ENCODE measurements around the gene MME.

MME gene

GRCh38 chr3:155147588-155147987, 67.5 kb downstream of the MME start:
- DNase-seq (ENCODE audit: low read depth): no peak

DNA sequence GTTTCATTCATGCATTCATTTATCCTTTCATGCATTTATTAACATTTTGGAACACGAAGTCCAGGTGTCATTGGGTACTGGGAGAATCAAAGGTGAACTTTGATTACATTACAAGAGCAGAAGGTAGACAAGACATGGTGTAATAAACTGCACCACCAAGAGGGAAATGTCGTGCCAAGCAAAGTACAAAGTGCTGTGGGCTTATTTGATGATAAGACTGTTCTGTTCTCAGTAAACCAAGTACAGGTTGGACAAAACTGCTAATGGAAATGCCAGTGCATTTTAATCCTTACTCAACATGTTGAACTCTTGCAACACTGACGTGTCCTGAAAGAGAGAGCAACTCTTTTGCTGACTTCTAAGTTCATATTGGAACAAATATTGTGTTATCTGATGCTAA, 69.4 kb downstream of the MME start:
- no peak for DNase-seq (ENCODE audit: low read depth)

- DNase-seq (ENCODE audit: low read depth): no peak
These were observed 73.4 kb downstream of the MME start for GRCh38 chr3:155153242-155154186.

DNA sequence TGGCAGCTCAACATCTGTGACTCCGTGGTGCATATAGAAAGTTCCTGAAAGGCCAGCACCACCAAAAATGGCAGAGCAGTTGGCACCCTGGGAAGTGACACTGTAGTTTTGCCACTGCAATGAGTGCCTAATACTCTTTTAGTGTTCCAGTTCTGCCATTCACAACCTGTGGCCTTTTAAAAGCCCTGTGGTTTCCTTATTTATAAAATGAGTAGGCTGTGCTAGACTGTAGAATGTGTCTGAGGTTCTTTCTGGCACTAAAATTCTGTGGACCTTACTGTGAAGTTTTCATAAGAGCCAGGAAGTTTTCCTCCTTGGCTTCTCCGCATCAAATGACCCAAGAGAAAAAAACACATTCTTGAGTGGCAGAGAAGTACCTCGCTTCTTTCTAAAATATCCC, 74.1 kb downstream of the MME start:
- no peak for DNase-seq (ENCODE audit: low read depth)

DNA sequence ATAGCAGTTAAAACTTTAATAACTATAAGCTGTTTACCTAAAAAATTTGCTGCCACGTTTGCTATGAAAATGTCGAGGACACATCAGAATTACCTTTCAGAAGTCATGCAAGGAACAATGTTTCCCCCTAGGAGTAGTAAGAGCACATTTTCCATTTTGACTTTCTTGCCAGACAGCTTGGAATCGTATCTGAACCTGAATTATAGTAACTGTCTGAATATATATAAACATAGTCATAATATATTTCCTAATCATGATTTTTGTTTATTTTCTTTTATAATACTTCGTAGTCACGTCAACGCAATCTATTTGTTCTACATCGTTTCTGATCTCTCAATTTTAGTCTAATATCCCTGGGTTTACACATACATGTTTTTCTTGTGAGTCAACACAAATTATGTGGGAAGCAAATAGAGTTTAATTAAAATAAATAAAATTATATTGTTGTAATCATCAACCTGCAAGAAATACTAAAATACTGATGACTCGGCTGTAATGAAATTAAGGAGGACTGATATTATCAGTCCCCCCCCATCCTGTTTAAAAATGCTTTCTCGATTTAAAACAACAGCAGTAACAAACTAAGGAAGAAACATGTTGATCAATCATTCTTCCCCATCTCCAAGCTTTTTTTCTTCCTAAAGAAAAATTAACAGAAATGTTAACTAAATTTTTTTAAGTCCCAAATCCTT, 78.4 kb downstream of the MME start:
- no peak for DNase-seq (ENCODE audit: low read depth)

- DNase-seq (ENCODE audit: low read depth): no peak
These were observed 79.2 kb downstream of the MME start for GRCh38 chr3:155159301-155159700.

DNA sequence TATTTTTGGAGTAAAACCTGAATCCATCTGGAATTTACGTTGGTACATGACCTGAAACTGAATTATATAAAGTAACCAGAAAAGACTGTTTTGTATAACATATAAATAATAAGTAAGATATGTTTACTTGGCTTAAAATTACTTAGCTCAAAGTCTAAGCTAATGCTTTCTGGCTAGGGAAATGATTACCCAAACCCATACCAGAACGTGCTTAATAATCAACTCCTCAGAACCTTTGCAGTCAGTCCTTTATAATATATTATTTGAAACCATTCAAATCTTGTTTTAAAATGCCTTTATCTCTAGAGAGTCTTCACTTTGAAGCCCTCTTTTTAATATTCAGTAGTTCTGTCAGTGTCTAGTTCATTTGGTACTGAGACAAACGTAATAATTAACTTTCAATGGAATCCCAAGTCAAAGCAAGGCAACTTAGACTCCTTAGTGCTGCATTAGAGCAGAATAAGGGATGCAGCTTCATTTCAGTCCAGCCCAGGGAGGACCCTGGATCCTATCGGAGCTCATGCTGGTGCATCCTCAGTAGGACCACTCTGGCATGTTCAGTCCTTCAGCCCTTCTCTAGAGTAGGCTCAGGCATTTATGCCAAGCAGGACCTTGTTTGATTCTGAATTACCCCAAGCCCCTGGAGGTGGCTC, 81.6 kb downstream of the MME start:
- no peak for DNase-seq (ENCODE audit: low read depth)

GRCh38 chr3:155164306-155164705, 84.2 kb downstream of the MME start:
- no peak for DNase-seq (ENCODE audit: low read depth)

DNA sequence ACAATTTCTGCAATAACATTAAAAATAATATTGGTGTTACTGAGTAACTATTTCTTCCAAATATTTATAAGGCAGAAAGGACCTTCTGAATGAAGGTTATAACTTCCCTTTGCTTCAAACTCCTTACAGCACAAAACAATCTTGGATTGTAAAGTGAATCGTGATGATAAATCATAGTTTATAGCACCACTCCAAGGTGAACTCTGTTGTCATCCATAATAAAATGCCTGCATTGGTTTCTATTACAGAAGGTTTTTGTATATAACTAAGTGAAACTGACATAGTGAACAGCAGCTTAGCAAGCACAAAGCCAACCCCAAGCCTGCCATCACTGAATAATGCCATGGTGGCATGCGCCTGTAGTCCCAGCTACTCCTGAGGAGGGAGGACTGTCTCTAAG, 86.3 kb downstream of the MME start:
- no peak for DNase-seq (ENCODE audit: low read depth)

DNA sequence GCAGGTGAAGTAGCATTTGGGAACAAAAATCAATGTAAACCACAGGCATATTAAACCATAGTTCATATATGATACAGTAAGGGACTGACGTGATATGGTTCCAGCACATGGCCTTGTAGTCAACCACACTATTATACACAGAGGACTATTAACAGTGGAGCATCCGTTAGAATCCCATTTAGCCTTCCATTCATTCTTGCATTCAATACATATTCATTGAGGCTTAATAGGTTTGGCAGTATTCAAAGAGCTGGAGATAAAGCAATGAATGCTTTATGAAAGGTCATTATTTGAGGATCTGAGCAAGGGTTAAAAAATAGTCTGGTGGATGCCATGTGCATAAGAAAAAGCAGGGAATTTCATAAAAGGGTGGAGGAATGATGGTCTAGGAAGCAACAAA, 89.1 kb downstream of the MME start:
- no peak for DNase-seq (ENCODE audit: low read depth)

DNA sequence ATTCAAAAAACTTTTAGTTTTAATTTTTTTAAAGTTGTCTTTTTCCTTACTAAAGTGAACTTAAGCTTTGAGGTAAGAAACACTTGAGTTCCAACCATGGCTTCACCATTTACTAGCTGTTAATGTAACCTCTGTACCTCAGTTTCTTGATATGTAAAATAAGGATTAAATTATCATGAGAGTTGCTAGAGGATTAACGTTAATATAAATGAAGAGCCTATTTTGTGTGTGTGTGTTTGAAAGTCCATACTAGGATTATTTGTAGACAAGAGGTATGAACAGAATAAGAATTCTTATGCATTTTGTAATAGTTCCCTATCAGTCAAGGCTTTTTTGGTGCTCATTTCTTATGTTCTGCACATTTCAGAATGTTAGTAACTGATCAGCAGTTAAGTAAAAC, 93.7 kb downstream of the MME start:
- DNase-seq (ENCODE audit: low read depth): no peak

- no peak for DNase-seq (ENCODE audit: low read depth)
These were observed 98.8 kb downstream of the MME start for GRCh38 chr3:155178810-155179436.

DNA sequence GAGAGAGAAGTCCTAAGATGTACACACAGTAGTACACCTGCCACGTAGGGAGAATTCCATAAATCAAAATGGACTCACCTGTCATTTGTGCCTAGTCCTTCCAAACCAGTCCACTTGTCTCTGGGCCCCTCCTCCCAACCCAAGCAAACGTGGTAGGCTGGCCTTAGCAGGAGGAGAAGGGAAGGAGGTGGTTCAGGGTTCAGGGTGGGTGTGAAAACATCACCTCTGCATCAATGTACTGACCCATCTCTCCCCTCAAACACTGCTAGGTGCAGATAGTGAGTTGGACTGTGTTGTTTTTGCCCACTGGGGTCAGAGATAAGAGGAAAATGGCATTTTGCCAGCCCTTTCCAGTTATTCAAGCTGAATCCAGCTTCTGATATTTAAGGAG, 99.3 kb downstream of the MME start:
- DNase-seq (ENCODE audit: low read depth): no peak

DNA sequence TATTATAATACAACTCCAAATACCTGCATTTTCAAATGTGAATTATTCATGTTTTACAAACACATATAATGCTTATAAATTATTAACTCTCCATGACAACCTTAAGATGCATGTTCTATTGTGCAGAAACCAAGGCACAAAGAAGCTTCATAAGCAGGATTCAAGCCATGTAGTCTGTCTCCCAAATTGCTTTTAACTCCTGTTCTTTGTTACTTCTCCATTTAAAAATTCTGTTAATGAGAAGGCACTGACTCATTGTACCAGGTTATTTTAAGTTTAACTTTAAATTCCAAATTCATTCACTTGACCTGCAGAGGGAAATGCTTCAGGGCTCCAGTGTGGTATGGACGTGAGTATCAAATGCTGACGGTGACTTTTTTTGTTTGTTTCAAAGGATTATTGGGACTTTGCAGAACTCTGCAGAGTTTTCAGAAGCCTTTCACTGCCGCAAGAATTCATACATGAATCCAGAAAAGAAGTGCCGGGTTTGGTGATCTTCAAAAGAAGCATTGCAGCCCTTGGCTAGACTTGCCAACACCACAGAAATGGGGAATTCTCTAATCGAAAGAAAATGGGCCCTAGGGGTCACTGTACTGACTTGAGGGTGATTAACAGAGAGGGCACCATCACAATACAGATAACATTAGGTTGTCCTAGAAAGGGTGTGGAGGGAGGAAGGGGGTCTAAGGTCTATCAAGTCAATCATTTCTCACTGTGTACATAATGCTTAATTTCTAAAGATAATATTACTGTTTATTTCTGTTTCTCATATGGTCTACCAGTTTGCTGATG, 100.0 kb downstream of the MME start:
- no peak for DNase-seq (ENCODE audit: low read depth)

DNA sequence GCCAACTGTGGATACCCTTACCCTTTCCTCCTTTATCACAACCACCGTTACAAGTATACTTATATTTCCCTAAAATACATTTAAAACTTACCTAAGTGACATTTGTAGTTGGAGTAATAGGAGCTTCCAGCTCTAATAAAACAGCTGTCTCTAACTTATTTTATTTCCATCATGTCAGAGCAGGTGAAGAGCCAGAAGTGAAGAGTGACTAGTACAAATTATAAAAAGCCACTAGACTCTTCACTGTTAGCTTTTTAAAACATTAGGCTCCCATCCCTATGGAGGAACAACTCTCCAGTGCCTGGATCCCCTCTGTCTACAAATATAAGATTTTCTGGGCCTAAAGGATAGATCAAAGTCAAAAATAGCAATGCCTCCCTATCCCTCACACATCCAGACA, 102.3 kb downstream of the MME start:
- DNase-seq (ENCODE audit: low read depth): no peak

GRCh38 chr3:155184011-155184410, 103.9 kb downstream of the MME start:
- no peak for DNase-seq (ENCODE audit: low read depth)

- no peak for DNase-seq (ENCODE audit: low read depth)
These were observed 105.5 kb downstream of the MME start for GRCh38 chr3:155185631-155186071.

- no peak for DNase-seq (ENCODE audit: low read depth)
These were observed 107.9 kb downstream of the MME start for GRCh38 chr3:155188031-155188430.

DNA sequence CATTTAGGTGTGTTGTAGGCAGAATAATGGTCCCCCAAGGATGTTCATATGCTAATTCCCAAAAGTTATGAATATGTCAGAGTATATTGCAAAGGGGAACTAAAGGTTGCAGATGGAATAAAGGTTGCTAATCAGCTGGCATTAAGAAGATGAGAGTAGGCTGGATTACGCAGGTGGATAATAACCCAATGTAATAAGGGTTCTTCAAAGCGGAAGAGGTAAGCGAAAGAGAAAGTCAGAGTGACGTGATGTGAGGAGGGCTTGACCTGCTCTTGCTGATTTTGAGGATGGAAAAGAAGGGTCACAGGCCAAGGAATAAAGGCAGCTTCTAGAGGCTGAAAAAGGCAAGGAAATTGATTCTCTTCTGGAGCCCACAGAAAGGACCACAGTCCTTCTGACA, 109.4 kb downstream of the MME start:
- no peak for DNase-seq (ENCODE audit: low read depth)

GRCh38 chr3:155190691-155191090, 110.6 kb downstream of the MME start:
- DNase-seq (ENCODE audit: low read depth): no peak

DNA sequence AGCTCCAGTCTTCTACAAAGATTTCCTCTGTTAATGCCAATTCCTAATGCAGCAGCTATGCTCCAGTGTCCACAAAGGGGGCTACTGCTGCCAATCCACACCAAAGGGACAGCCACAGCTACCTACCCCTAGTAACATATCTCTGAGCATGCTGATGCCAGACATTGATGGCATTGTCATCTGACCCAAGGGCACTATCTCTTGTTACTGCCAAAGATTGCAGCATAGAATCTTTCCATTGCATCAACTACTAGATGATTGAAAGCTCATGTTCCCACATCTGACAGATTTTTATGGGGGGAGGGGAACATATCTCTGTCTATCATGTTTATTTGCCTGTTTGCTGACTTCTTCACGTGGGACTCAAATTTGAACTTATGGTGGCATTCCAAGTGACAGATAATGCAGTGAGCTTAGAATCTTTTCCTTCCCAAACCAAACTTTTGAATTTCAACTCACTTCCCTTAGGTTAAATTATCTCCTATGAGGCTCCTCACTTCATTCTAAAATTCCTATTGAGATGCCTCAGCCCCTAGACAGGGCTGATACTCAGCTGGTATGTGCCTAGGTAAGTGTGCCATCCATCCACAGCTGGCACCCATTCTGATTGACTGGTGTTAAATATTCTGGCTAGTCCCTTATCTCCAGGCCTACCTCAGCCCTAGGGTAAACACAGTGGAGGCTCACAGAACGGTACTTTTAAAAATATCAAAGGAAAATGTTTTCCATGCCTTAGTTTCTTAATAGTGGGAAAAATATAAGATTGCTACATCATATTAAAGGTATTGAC, 113.0 kb downstream of the MME start:
- no peak for DNase-seq (ENCODE audit: low read depth)

All from activated gamma-delta T cell treated with anti-CD3 and anti-CD28 coated beads, Interleukin-2, amount 50 U/mL, for 16 hours (primary cell).